PC-3 (cell line): ENCODE measurements around the gene DAPL1.

Source experiments
- EZH2 ChIP-seq: fragments of 300-600 bp; sonication (generic); IDR thresholded peaks from one replicate; pipeline ENCODE4 v1.6.1; 2017; ENCODE audit warnings: antibody characterized with exemption, mild to moderate bottlenecking, low read length; ENCODE audit not compliant: unreplicated experiment
- TF ChIP-seq, protein P1 (sequence below): fragments of 300-600 bp; sonication (generic); conservative IDR thresholded peaks from 2 replicates; pipeline ENCODE4 v1.5.1; 2017; ENCODE audit warnings: antibody characterized with exemption, low read depth, mild to moderate bottlenecking, low read length

DNA sequence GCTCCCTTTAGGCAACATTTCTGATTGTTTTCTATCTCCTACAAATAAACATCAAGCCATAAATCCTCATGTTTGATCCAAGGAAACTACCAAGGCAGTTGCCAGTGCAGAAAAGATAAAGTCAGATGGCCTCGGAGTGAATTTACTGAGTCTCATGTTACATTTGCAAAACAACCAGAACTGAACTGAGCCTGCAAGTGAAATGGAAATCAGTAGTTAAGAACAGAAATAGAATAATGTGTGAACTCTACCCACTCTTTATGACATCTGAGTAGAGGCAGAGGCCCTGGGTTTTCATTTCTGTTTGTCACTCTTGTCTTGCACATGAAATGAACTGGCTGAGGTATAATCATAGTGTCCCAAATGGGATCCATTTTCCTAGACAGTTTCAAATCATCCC is 20.4 kb upstream of the DAPL1 start:
- TF ChIP-seq, protein P1, sequence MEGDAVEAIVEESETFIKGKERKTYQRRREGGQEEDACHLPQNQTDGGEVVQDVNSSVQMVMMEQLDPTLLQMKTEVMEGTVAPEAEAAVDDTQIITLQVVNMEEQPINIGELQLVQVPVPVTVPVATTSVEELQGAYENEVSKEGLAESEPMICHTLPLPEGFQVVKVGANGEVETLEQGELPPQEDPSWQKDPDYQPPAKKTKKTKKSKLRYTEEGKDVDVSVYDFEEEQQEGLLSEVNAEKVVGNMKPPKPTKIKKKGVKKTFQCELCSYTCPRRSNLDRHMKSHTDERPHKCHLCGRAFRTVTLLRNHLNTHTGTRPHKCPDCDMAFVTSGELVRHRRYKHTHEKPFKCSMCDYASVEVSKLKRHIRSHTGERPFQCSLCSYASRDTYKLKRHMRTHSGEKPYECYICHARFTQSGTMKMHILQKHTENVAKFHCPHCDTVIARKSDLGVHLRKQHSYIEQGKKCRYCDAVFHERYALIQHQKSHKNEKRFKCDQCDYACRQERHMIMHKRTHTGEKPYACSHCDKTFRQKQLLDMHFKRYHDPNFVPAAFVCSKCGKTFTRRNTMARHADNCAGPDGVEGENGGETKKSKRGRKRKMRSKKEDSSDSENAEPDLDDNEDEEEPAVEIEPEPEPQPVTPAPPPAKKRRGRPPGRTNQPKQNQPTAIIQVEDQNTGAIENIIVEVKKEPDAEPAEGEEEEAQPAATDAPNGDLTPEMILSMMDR, result no peak
- no peak for TF ChIP-seq EZH2
